Measurements from ENCODE around the gene C1GALT1.
"Not testable (repeated sequence)": the region's sequence is repeated elsewhere in the genome, so short reads cannot be mapped to it uniquely, and the experiment has no call there.

C1GALT1 gene

GRCh38 chr7:7173956-7174632, 8.2 kb upstream of the C1GALT1 start:
- no peak for DNase-seq

- DNase-seq: no peak
Observed at GRCh38 chr7:7175075-7175695, 7.2 kb upstream of the C1GALT1 start.

GRCh38 chr7:7176406-7177043, 5.8 kb upstream of the C1GALT1 start:
- no peak for DNase-seq

DNA sequence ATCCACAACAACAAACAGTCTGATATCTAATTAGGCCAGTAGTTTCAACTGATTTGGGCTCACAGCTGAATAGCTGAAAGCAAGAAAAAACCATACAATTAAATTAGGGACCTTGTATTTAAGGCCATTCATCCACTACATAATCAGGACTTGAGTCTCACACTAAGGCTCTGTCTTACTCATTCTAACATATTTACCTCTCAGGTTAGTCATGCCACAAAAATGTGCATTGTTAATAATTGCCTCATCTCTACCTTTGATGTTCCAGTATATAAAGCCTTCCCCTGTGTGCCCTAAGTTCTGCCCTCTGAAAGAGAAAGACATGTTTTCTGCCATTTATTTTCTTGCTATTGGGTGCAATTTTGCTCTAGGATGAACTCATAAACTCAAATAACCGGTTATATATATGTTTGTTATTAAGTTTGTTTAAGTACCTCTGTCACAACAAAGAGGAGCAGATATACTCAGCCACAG, 5.3 kb upstream of the C1GALT1 start:
- no peak for DNase-seq

GRCh38 chr7:7178081-7178480, 4.3 kb upstream of the C1GALT1 start:
- no peak for DNase-seq

DNA sequence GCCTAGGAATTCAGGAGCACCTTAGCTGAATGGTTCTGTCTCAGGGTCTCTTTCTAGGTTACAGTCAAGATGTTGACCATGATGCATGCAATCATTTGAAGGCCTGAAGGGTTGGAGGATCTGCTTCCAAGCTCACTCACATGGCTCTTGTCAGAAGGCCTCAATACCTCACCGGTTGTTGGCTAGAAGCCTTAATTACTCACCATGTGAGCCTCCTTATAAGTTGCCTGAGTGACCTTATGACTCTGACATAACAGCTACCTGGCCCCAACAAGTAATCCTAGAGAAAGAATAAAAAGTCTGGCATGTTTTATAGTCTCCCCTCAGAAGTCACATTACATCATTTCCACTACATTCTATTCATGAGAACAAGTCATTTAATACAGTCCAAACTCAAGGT, 3.4 kb upstream of the C1GALT1 start:
- no peak for DNase-seq

GRCh38 chr7:7180725-7181449, 1.5 kb upstream of the C1GALT1 start:
- no peak for DNase-seq

- peak; percentile 37 for DNase-seq
Observed at GRCh38 chr7:7181519-7182155, 707 bp upstream of the C1GALT1 start.

- DNase-seq: peak; percentile 52
Observed at GRCh38 chr7:7183061-7183837, 905 bp downstream of the C1GALT1 start.

DNA sequence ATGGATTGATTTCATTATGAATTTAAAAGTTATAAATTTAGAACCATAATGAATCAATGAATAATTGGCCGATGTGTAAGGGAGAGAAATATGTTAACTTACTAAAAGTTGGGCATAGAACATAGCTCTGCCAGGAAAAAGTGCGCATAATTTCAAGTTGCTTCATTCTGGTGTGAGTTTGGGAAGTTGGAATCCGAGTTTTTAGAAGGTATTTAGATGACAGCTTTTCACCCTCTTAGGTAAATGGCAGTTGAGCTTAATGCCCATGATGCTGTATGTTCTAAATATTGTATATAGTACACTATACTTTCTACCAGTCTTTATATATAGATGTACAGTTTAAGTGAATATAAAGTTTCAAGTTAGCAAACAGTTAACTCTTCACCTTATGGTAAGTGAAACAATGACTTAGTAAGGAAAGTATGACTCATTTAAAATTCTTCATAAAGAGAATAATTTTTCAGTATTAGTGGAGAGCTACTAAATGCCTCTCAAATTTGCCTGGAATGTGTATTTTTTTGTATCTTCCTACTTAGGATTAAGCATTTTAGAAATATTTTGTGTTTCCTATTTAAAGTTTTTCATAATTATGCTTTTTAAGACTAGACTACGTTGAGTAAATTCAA, 1.6 kb downstream of the C1GALT1 start:
- DNase-seq: no peak

- no peak for DNase-seq
Observed at GRCh38 chr7:7185371-7185989, 3.1 kb downstream of the C1GALT1 start.

GRCh38 chr7:7188091-7188490, 5.7 kb downstream of the C1GALT1 start:
- no peak for DNase-seq

DNA sequence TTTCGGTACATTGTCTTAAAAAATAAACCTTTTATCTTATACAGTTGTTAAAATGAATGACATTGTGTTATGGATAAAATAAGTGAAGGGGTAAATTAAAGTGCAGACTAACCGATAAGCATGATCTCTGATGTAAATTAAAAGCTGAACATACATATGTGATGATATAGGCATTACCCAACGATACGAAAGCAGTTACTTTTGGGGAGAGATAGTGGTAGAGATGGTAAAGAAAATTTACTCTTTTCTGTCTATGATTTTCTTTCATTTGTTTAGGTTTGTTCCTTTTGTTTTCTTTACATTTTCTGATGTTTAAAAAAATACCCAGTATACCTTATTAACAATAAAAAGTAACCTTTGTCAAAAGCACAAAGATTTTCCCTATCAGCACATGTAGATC, 6.4 kb downstream of the C1GALT1 start:
- DNase-seq: no peak

GRCh38 chr7:7190142-7190541, 7.8 kb downstream of the C1GALT1 start:
- DNase-seq: no peak

GRCh38 chr7:7191137-7191536, 8.8 kb downstream of the C1GALT1 start:
- DNase-seq: no peak

DNA sequence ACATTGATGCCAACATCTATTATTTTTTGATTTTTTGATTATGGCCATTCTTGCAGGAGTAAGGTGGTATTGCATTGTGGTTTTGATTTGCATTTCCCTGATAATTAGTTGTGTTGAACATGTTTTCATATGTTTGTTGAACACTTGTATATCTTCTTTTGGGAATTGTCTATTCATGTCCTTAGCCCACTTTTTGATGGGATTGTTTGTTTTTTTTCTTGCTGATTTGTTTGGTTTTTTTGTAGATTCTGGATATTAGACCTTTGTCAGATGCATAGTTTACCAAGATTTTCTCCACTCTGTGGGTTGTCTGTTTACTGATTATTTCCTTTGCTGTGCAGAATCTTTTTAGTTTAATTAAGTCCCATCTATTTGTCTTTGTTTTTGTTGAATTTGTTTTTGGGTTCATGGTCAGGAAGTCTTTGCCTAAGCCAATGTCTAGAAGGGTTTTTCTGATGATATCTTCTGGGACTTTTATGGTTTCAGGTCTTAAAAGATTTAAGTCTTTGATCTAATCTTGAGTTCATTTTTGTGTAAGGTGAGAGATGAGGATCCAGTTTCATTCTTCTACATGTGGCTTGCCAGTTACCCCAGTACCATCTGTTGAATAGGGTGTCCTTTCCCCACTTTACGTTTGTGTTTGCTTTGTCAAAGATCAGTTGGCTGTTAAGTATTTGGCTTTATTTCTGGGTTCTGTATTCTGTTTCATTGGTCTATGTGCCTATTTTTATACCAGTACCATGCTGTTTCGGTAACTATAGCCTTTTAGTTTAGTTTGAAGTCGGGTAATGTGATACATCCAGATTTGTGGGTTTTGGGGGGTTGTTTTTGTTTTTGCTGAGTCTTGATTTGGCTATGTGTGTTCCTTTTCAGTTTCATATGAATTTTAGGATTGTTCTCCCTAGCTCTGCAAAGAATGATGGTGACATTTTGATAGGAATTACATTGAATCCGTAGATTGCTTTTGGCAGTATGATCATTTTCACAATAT, 10.7 kb downstream of the C1GALT1 start:
- DNase-seq: not testable (repeated sequence)

DNA sequence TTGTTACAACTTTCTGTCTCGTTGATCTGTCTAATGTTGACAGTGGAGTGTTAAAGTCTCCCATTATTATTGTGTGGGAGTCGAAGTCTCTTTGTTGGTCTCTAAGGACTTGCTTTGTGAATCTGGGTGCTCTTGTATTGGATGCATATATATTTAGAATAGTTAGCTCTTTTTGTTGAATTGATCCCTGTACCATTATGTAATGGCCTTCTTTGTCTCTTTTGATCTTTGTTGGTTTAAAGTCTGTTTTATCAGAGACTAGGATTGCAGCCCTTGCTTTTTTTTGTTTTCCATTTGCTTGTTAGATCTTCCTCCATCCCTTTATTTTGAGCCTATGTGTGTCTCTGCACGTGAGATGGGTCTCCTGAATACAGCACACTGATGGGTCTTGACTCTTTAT, 17.2 kb downstream of the C1GALT1 start:
- DNase-seq: not testable (repeated sequence)

DNA sequence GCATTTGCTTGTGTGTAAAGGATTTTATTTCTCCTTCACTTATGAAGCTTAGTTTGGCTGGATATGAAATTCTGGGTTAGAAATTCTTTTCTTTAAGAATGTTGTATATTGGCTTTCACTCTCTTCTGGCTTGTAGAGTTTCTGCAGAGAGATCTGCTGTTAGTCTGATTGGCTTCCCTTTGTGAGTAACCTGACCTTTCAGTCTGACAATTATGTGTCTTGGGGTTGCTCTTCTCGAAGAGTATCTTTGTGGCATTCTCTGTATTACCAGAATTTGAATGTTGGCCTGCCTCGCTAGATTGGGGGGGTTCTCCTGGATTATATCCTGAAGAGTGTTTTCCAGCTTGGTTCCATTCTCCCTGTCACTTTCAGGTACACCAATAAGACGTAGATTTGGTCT, 17.9 kb downstream of the C1GALT1 start:
- DNase-seq: not testable (repeated sequence)

- DNase-seq: peak; percentile 34
Observed at GRCh38 chr7:7201578-7202374, 19.4 kb downstream of the C1GALT1 start.

All from stimulated activated naive CD4-positive, alpha-beta T cell treated with Interleukin-2 at 50 U/mL for 16 hours (primary cell).